T-helper 9 cell (primary cell): ENCODE data around the gene DGKI.

Experiments used
- DNase-seq: peaks from one replicate; pipeline ENCODE4 v3.0.0-alpha.2; 2020

The DGKI gene

DNA sequence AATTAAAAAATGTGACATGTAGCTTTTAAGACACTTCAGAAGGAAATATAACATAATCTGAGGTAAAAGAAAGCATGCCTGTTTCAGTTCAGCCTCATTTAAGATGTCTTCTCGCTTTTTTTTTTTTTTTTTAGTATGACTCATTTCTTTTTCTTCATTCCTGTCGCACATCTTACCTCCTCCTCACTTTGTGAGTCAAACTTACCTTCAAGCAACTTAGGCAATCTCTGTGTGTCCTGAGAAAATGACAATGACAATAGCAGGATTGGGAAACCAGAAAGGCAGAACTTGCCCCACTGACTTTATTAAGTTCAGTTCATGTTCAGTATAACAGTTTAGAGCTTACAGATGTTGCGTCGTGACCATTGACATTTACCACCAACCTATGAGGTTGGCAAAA lies 511.0 kb downstream of the DGKI start:
- DNase-seq, result no peak

DNA sequence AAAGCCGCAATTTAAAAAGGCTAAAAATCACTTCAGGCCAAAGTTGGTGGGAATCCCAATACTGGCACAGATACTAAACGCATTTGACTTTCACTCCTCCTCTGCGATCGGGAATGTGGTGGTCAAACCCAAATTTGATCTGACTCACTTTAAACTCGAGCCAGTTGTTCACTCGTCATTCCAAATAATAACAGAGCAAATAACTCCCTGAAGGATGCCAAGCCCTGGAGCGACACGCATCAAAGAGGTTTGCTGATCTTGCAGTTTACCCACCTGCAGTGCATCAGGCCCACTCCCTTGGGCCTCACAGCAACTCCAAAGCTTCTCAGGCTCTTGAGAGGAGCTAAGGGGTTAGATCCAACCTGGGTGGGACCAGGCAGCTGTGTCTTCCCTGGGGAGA lies 515.4 kb downstream of the DGKI start:
- DNase-seq, result no peak
